ENCODE measurements around the gene ARHGAP22.

ARHGAP22 gene

DNA sequence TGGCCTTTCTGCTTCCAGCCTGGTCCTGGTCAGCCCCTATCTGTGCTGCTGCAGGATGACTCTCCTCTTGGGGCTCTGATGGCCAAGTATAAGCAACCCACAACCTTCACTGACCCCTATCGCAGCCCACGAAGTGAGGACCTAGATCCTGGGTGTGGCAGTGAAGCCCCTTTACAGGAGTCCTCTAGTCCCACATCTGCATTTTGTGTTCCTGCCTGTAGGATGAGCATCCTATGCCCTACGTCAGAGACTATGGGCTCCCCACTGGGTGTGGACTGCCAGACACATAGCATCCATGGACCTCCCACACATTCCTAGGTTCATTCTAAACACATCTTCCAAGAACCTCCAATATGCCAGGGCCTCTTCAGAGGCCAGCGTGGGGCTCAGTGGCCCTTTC is 29.0 kb downstream of the ARHGAP22 start:
- no peak overlapping the region for H3K4me3 ChIP-seq (ENCODE audit: low read depth, low read length)
- TF ChIP-seq, protein P1, sequence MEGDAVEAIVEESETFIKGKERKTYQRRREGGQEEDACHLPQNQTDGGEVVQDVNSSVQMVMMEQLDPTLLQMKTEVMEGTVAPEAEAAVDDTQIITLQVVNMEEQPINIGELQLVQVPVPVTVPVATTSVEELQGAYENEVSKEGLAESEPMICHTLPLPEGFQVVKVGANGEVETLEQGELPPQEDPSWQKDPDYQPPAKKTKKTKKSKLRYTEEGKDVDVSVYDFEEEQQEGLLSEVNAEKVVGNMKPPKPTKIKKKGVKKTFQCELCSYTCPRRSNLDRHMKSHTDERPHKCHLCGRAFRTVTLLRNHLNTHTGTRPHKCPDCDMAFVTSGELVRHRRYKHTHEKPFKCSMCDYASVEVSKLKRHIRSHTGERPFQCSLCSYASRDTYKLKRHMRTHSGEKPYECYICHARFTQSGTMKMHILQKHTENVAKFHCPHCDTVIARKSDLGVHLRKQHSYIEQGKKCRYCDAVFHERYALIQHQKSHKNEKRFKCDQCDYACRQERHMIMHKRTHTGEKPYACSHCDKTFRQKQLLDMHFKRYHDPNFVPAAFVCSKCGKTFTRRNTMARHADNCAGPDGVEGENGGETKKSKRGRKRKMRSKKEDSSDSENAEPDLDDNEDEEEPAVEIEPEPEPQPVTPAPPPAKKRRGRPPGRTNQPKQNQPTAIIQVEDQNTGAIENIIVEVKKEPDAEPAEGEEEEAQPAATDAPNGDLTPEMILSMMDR (IDR thresholded peaks at IDR 0.05; ENCODE audit: borderline replicate concordance, insufficient read depth, low read depth, low read length) = no peak

- H3K4me3 ChIP-seq (ENCODE audit: low read depth, low read length) = no peak overlapping the region
- TF ChIP-seq, protein P1 (IDR thresholded peaks at IDR 0.05; ENCODE audit: borderline replicate concordance, insufficient read depth, low read depth, low read length) = no peak
Measured at GRCh38 chr10:48574817-48575380, 30.0 kb downstream of the ARHGAP22 start.

DNA sequence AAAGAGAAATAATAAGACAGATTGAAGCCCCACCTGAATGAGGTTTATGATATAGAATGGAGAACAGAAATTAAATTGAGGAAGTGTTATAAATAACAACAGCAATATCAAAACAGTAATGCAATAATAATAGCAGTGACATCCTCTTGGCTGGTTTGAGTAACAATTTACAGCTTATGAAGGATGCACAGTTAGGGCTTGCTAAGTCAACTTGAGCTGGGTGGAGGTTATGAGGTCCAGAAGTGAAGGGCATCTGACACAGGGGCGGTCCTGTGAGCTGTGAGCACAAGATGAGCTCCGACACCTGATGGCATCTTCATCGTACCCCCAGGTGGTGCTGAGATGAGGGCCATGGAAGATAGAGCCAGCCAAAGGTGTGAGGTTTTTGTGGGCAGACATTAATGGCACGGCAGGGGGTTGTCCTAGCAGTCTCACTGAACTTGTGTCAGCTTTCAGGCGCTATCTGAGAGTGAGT is 30.5 kb downstream of the ARHGAP22 start:
- TF ChIP-seq, protein P1 (IDR thresholded peaks at IDR 0.05; ENCODE audit: borderline replicate concordance, insufficient read depth, low read depth, low read length) = no peak
- H3K4me3 ChIP-seq (ENCODE audit: low read depth, low read length) = no peak overlapping the region

- TF ChIP-seq, protein P1 (IDR thresholded peaks at IDR 0.05; ENCODE audit: borderline replicate concordance, insufficient read depth, low read depth, low read length) = no peak
- H3K4me3 ChIP-seq (ENCODE audit: low read depth, low read length) = no peak overlapping the region
Measured at GRCh38 chr10:48573045-48573444, 31.8 kb downstream of the ARHGAP22 start.

- H3K4me3 ChIP-seq (ENCODE audit: low read depth, low read length) = no peak overlapping the region
- TF ChIP-seq, protein P1 (IDR thresholded peaks at IDR 0.05; ENCODE audit: borderline replicate concordance, insufficient read depth, low read depth, low read length) = no peak
Measured at GRCh38 chr10:48572414-48572813, 32.5 kb downstream of the ARHGAP22 start.

GRCh38 chr10:48568546-48568945 is 36.3 kb downstream of the ARHGAP22 start:
- TF ChIP-seq, protein P1 (IDR thresholded peaks at IDR 0.05; ENCODE audit: borderline replicate concordance, insufficient read depth, low read depth, low read length) = no peak
- H3K4me3 ChIP-seq (ENCODE audit: low read depth, low read length) = no peak overlapping the region

DNA sequence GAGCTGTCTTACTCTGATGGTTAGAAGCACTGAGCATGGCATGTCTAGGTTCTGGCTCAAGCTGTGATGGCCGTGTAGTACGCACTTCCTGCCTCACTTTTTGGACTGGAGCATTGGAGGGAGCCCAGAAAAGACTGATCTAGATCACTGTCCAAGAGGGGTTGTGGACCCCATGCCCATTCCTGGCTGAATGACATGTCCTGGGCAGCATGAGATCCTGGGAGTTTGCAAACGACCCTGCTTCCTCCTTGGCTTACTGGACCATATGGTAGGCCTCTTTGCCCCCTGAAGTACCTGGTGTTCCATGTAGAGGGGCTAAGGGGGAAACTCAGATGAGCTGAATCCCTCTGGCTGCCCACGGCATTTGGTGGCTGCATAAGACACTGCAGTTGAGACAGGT is 36.7 kb downstream of the ARHGAP22 start:
- TF ChIP-seq, protein P1 (IDR thresholded peaks at IDR 0.05; ENCODE audit: borderline replicate concordance, insufficient read depth, low read depth, low read length) = no peak
- no peak overlapping the region for H3K4me3 ChIP-seq (ENCODE audit: low read depth, low read length)

Data from GM12875 (cell line).